Inferior parietal cortex (tissue), 1 donor: ENCODE measurements around the gene CHRNA5.

Experiments used
- DNase-seq: peaks from one replicate; pipeline ENCODE4 v3.0.0-alpha.2; 2016; ENCODE audit errors: extremely low spot score

Gene CHRNA5

GRCh38 chr15:78620527-78621421 is 55.5 kb downstream of the CHRNA5 start, which contains the start of gene CHRNA3:
Gene CHRNA3 (minus strand): TSS chr15:78620996. CDS start chr15:78620794, 202 bp downstream.
- DNase-seq, result no peak

GRCh38 chr15:78621810-78622402 is 56.6 kb downstream of the CHRNA5 start:
- no peak for DNase-seq

GRCh38 chr15:78623786-78624497 is 58.6 kb downstream of the CHRNA5 start:
- no peak for DNase-seq

- no peak for DNase-seq
Measured at GRCh38 chr15:78624651-78625590, 59.6 kb downstream of the CHRNA5 start.

- no peak for DNase-seq
Measured at GRCh38 chr15:78625606-78626280, 60.4 kb downstream of the CHRNA5 start.

- DNase-seq, result no peak
Measured at GRCh38 chr15:78626381-78626995, 61.2 kb downstream of the CHRNA5 start.

GRCh38 chr15:78627348-78627747 is 62.0 kb downstream of the CHRNA5 start:
- no peak for DNase-seq

GRCh38 chr15:78628227-78628626 is 62.9 kb downstream of the CHRNA5 start:
- no peak for DNase-seq

- no peak for DNase-seq
Measured at GRCh38 chr15:78629031-78629715, 63.9 kb downstream of the CHRNA5 start.

GRCh38 chr15:78629716-78630065 is 64.4 kb downstream of the CHRNA5 start:
- DNase-seq, result no peak

- no peak for DNase-seq
Measured at GRCh38 chr15:78630886-78631633, 65.7 kb downstream of the CHRNA5 start.

GRCh38 chr15:78633348-78633747 is 68.0 kb downstream of the CHRNA5 start:
- DNase-seq, result no peak

GRCh38 chr15:78634210-78635145 is 69.2 kb downstream of the CHRNA5 start:
- no peak for DNase-seq

GRCh38 chr15:78635346-78635745 is 70.0 kb downstream of the CHRNA5 start:
- no peak for DNase-seq

- no peak for DNase-seq
Measured at GRCh38 chr15:78636378-78636859, 71.1 kb downstream of the CHRNA5 start.

GRCh38 chr15:78637776-78638435 is 72.6 kb downstream of the CHRNA5 start:
- DNase-seq, result no peak

GRCh38 chr15:78638658-78639314 is 73.5 kb downstream of the CHRNA5 start:
- DNase-seq, result peak; percentile 45
